Activated naive CD8-positive, alpha-beta T cell (primary cell): Measurements from ENCODE around the gene CHTF8.

ENCODE experiments used
- H3K27ac Mint-ChIP-seq: one replicate; pipeline ENCODE4 v1.8.0; 2021; ENCODE audit warnings: mixed read lengths
- H3K27me3 Mint-ChIP-seq: one replicate; pipeline ENCODE4 v1.8.0; 2021; ENCODE audit warnings: mixed read lengths
- H3K36me3 Mint-ChIP-seq: one replicate; pipeline ENCODE4 v1.8.0; 2021; ENCODE audit warnings: mixed read lengths
- H3K4me1 Mint-ChIP-seq: one replicate; pipeline ENCODE4 v1.8.0; 2021; ENCODE audit warnings: low read depth, mixed read lengths
- H3K4me3 Mint-ChIP-seq: one replicate; pipeline ENCODE4 v1.8.0; 2021; ENCODE audit warnings: mild to moderate bottlenecking, mixed read lengths
- H3K9me3 Mint-ChIP-seq: one replicate; pipeline ENCODE4 v1.8.0; 2021; ENCODE audit warnings: low read depth, mixed read lengths

Gene CHTF8, protein sequence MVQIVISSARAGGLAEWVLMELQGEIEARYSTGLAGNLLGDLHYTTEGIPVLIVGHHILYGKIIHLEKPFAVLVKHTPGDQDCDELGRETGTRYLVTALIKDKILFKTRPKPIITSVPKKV

GRCh38 chr16:69132424-69133252 is at the start of gene CHTF8, which contains the start of gene UTP4:
Gene CHTF8, minus strand, starts transcription at chr16:69132588. Its CDS starts 11,130 bp downstream, at chr16:69121458.
Gene UTP4, plus strand, starts transcription at chr16:69132649. Its CDS starts 811 bp downstream, at chr16:69133460.
- H3K27ac Mint-ChIP-seq, result peak within 1 kb of the TSS; percentile 92
- peak within 1 kb of the TSS; percentile 95 for H3K4me3 Mint-ChIP-seq
- peaks cover 56% of the 10 kb centered on the region for H3K4me1 Mint-ChIP-seq
- no peaks in the 10 kb centered on the region for H3K27me3 Mint-ChIP-seq
- H3K36me3 Mint-ChIP-seq, result peaks cover 11% of the 10 kb centered on the region
- no peaks in the 10 kb centered on the region for H3K9me3 Mint-ChIP-seq

DNA sequence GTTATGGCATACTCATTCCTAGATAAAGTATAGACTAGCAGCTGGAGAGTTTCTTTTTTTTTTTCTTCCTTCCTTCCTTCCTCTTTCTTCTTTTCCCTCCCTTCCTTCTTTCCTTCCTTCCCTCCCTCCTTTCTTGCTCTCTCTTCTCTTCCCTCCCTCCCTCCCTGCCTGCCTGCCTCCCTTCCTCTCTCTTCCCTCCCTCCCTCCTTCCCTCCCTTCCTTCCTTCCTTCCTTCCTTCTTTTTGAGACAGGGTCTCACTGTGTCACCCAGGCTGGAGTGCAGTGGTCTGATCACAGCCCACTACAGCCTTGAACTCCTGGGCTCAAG is 47.6 kb upstream of the CHTF8 start:
- Mint-ChIP-seq H3K4me3 (no peak overlapping the region), H3K27me3 (no peaks in the 10 kb centered on the region), H3K4me1 (peaks cover 12% of the 10 kb centered on the region), H3K36me3 (peaks cover 6% of the 10 kb centered on the region), H3K9me3 (no peaks in the 10 kb centered on the region), H3K27ac (peak overlapping the region; percentile 46)

- H3K4me1 Mint-ChIP-seq, result peaks cover 8% of the 10 kb centered on the region
- H3K27ac Mint-ChIP-seq, result peak overlapping the region; percentile 46
- H3K4me3 Mint-ChIP-seq, result no peak overlapping the region
Observed at GRCh38 chr16:69179328-69180010, 47.1 kb upstream of the CHTF8 start.

GRCh38 chr16:69176033-69176800 is 43.8 kb upstream of the CHTF8 start:
- Mint-ChIP-seq H3K27me3 (no peaks in the 10 kb centered on the region), H3K27ac (no peak overlapping the region), H3K4me3 (no peak overlapping the region), H3K4me1 (peaks cover 7% of the 10 kb centered on the region), H3K36me3 (no peaks in the 10 kb centered on the region), H3K9me3 (no peaks in the 10 kb centered on the region)

More at GRCh38 chr16:69179328-69180010, 47.1 kb upstream of the CHTF8 start:
- Mint-ChIP-seq H3K27me3 (no peaks in the 10 kb centered on the region), H3K36me3 (peaks cover 4% of the 10 kb centered on the region), H3K9me3 (no peaks in the 10 kb centered on the region)

DNA sequence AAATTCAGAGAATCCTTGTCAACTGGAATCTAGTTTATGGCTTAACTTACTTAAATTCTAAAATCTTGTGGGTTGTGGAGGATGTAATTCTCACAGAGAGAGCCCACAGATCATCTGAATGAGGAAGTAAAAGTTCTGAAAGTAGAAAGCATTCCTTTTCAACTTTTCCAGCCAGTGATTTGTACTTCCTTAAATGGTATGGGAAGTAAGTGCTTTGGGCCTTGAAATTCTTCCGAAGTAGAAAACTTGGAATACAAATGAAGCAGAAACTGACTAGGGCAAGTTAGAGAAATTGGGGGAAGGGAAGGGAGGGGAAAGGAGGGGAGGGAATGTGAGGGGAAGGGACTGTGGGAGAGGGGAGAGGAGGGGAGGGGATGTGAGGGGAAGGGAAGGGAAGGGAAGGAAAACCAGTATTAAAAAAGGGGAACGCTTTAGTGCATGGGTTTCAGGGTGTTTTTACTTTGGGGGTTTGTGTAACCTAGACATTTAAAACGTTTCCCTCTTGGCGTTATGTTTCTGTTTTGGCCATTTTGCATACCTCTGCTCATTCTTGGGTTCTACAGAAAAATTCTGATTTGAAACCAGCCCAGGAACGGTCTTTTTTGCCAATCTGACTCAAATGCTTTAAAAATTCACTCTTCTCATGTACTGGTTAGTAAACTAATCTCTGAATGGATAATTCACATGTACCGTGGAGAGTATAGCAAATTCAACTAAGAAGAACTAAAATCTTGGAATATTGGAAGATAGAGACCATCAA is 39.1 kb upstream of the CHTF8 start:
- H3K4me1 Mint-ChIP-seq, result peaks cover 19% of the 10 kb centered on the region
- no peak overlapping the region for H3K27ac Mint-ChIP-seq
- H3K9me3 Mint-ChIP-seq, result no peaks in the 10 kb centered on the region
- H3K27me3 Mint-ChIP-seq, result no peaks in the 10 kb centered on the region
- H3K36me3 Mint-ChIP-seq, result peaks cover 11% of the 10 kb centered on the region
- no peak overlapping the region for H3K4me3 Mint-ChIP-seq

DNA sequence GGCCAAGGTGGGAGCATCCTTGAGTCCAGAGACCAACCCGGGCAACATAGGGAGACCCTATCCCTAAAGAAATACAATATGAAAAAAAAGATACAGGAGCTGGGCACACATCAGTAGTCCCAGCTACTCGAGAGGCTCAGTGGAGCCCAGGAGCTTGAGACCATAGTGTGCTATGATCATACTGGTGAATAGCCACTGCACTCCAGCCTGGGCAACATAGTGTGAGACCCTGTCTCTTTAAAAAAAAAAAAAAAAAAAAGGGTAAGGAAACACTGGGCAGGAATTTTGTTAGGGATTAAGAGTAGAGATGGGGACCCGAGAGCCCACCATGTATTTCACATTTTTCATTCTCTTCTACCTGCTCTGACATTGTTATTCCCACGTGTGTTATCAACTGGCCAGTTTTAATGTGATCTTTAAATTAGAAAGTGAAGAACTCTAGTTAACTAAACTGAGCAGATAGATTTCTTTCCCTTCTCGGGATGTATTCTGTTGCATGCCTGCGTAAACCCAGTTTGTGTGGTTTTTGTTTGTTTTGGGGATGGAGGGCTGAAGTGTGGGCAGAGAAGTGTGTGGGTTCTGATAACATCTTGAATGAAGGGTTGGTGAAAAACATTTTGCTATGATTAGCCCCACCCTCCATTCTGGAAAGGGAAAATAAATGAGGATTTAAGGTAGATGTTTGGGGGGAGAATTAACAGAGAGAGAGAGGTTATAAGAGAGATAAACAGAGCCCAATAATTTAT is 37.4 kb upstream of the CHTF8 start:
- Mint-ChIP-seq H3K27ac (peak overlapping the region; percentile 18), H3K27me3 (no peaks in the 10 kb centered on the region), H3K4me1 (peaks cover 34% of the 10 kb centered on the region), H3K9me3 (no peaks in the 10 kb centered on the region), H3K36me3 (peaks cover 11% of the 10 kb centered on the region), H3K4me3 (no peak overlapping the region)

GRCh38 chr16:69169051-69169450 is 36.7 kb upstream of the CHTF8 start:
- H3K27ac Mint-ChIP-seq, result no peak overlapping the region
- H3K9me3 Mint-ChIP-seq, result no peaks in the 10 kb centered on the region
- H3K4me1 Mint-ChIP-seq, result peaks cover 36% of the 10 kb centered on the region
- H3K27me3 Mint-ChIP-seq, result no peaks in the 10 kb centered on the region
- H3K36me3 Mint-ChIP-seq, result peaks cover 13% of the 10 kb centered on the region
- H3K4me3 Mint-ChIP-seq, result no peak overlapping the region

DNA sequence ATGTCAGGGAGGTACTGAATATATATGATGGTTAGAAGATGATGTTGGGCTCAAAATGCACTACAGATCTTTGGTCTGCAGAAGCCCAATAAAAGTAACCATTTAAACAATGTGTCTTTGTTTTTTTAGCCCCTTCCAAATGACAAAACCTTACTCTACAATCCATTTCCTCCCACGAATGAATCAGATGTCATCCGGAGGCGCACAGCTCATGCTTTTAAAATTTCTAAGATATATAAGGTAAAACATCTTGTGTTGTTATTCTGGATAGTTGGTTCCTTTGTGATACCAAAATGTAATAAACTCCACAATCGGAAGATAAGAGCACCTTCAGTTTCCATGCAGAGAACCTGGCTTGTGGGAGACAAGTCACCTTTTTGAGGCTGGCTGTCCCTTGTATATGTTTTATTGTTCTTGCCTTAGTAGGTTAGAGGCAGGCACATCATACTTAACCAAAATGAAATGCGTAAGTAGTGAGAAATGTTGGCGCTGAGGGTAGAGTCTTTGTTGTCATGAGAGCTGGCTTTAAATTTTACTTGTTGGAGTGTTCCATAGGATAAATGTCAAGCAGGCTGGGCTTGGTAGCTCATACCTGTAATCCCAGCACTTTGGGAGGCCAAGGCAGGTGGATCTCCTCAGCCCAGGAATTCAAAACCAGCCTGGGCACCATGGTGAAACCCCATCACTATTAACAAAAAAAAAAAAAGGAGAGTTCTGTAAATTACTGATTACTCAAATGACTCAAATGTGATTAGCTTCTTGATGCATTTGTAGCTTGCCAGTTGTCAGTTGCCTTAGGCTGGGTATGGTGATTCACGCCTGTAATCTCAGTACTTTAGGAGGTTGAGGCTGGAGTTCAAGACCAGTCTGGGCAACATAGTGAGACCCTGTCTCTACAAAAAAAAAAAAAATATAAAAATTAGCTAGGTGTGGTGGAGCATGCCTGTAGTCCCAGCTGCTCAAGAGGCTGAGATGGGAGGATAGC is 34.9 kb upstream of the CHTF8 start:
- Mint-ChIP-seq H3K9me3 (no peaks in the 10 kb centered on the region), H3K4me3 (peak overlapping the region; percentile 81), H3K36me3 (peaks cover 14% of the 10 kb centered on the region), H3K27me3 (no peaks in the 10 kb centered on the region), H3K4me1 (peaks cover 42% of the 10 kb centered on the region), H3K27ac (peak overlapping the region; percentile 94)

DNA sequence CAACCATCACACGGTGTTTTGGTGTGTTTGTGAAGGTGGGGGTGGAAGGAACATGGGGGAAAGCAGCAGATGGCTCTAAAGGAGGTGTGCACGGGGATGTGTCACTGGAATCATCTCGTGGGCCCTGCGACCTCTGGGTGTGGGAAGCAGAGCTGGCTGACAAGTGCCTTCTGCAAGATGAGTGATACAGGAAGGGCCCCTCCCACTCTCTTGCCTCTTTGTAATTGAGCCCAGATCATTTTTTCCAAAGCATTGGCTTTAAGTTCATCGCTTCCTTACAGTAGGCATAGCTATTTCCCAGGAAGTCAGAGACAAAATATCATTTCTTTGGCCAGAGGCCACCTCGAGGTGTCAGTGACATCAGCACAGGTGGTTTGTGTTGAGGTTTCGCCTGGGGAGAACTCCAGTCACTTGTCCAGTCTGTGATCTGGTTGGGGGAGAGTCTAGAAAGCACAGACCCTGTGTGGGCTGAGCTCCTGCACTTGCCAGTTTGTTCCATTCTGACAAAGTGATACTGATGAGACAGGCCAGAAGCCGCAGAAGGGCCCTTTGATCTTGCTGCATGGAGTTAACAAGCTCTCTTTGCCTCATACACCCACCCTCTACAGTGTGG is 33.9 kb upstream of the CHTF8 start:
- Mint-ChIP-seq H3K27me3 (no peaks in the 10 kb centered on the region), H3K4me1 (peaks cover 42% of the 10 kb centered on the region), H3K36me3 (peaks cover 14% of the 10 kb centered on the region), H3K27ac (peak overlapping the region; percentile 94), H3K4me3 (peak overlapping the region; percentile 81), H3K9me3 (no peaks in the 10 kb centered on the region)

DNA sequence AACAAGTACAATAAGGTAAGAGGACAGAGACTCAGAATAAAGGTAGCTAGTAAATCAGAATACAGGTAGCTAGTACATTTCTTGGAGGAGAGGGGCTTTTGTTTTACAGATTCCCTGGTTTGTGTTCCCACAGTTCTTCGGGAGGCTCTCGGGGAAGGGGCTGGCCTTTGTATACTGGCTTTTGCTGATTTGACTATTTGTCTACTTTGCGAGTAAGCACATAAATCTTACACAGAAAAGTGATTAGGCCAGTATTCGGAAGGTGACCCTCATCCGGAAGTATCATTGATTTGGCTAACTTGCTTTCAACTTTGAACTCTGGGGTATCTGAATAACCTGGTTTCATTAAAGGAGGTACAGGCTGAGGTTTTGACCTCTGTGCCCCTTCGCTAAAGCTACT is 33.2 kb upstream of the CHTF8 start:
- peaks cover 43% of the 10 kb centered on the region for H3K4me1 Mint-ChIP-seq
- H3K27ac Mint-ChIP-seq, result peak overlapping the region; percentile 94
- H3K9me3 Mint-ChIP-seq, result no peaks in the 10 kb centered on the region
- peak overlapping the region; percentile 81 for H3K4me3 Mint-ChIP-seq
- no peaks in the 10 kb centered on the region for H3K27me3 Mint-ChIP-seq
- H3K36me3 Mint-ChIP-seq, result peaks cover 15% of the 10 kb centered on the region

DNA sequence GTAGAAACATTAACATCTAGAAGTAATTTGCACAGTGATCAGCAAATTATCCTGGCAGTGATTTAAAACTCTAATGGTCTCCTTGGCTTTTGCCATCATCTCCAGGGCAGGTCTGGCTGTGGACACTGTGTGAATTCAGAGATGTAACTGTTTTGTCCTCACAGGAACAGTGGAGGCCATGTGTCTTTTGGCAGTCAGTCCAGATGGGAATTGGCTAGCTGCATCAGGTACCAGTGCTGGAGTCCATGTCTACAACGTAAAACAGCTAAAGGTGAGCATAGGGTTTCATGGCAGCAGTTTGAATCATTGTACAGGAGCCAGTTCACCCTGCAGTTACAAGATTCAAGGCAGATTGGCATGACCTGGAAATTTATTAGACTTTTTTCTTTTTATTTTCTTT is 27.8 kb upstream of the CHTF8 start:
- Mint-ChIP-seq H3K9me3 (no peaks in the 10 kb centered on the region), H3K4me3 (no peak overlapping the region), H3K4me1 (peaks cover 25% of the 10 kb centered on the region), H3K27me3 (no peaks in the 10 kb centered on the region), H3K27ac (no peak overlapping the region), H3K36me3 (peaks cover 27% of the 10 kb centered on the region)

- Mint-ChIP-seq H3K4me1 (peaks cover 12% of the 10 kb centered on the region), H3K27me3 (no peaks in the 10 kb centered on the region), H3K27ac (no peak overlapping the region), H3K9me3 (no peaks in the 10 kb centered on the region), H3K36me3 (peaks cover 27% of the 10 kb centered on the region), H3K4me3 (no peak overlapping the region)
Observed at GRCh38 chr16:69157196-69157595, 24.8 kb upstream of the CHTF8 start.
